Retinal pigment epithelial cell (primary cell): Measurements from ENCODE around the gene NHLRC4.

Experiments
- DNase-seq: peaks from one replicate; pipeline ENCODE4 v3.0.0-alpha.2; 2010; ENCODE audit warnings: low read depth
- H3K4me3 ChIP-seq: 2 replicates; pipeline ENCODE4 v1.5.1; 2011; ENCODE audit warnings: mild to moderate bottlenecking, low read length, control low read depth, moderate library complexity
- TF ChIP-seq, protein P1 (sequence below): conservative IDR thresholded peaks from 2 replicates; pipeline ENCODE4 v1.5.1; 2011; ENCODE audit warnings: low read depth, low read length, control low read depth, inconsistent platforms

Gene NHLRC4

DNA sequence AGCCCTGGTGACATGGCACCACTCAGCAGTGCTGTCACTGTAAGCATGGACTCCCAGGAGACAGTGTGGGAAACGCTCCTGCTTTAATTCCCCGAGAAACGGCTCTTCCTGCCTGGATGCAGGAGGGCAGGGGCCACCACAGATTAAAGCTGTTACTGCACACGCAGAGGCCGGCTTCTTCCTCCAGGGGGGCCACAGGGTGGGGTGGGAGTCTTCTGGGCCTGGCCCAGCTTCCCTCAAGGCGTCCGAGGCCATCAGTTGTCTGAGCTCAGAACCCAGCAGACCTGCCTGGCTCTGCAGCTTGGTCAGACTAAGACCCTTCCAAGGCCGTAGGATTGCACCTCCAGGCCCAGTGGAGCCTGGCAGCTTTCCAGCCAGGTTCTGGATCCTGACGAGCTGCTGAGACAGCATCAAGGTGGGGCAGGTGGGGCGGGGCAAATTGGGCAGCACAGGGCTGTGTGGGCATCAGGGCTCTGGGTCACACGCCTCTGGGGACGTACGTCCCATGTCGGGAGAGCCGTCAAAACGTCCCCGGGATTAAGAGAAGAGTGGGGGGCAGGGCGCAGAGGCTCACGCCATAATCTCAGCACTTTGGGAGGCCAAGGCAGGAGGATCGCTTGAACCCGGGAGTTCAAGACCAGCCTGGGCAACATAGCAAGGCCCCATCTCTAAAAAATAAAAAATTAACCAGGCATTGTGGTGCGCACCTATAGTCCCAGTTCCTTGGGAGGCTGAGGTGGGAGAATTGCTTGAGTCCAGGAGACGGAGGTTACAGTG, 44.3 kb upstream of the NHLRC4 start:
- TF ChIP-seq, protein P1, sequence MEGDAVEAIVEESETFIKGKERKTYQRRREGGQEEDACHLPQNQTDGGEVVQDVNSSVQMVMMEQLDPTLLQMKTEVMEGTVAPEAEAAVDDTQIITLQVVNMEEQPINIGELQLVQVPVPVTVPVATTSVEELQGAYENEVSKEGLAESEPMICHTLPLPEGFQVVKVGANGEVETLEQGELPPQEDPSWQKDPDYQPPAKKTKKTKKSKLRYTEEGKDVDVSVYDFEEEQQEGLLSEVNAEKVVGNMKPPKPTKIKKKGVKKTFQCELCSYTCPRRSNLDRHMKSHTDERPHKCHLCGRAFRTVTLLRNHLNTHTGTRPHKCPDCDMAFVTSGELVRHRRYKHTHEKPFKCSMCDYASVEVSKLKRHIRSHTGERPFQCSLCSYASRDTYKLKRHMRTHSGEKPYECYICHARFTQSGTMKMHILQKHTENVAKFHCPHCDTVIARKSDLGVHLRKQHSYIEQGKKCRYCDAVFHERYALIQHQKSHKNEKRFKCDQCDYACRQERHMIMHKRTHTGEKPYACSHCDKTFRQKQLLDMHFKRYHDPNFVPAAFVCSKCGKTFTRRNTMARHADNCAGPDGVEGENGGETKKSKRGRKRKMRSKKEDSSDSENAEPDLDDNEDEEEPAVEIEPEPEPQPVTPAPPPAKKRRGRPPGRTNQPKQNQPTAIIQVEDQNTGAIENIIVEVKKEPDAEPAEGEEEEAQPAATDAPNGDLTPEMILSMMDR: no peak
- H3K4me3 ChIP-seq: no peak overlapping the region
- DNase-seq: no peak

DNA sequence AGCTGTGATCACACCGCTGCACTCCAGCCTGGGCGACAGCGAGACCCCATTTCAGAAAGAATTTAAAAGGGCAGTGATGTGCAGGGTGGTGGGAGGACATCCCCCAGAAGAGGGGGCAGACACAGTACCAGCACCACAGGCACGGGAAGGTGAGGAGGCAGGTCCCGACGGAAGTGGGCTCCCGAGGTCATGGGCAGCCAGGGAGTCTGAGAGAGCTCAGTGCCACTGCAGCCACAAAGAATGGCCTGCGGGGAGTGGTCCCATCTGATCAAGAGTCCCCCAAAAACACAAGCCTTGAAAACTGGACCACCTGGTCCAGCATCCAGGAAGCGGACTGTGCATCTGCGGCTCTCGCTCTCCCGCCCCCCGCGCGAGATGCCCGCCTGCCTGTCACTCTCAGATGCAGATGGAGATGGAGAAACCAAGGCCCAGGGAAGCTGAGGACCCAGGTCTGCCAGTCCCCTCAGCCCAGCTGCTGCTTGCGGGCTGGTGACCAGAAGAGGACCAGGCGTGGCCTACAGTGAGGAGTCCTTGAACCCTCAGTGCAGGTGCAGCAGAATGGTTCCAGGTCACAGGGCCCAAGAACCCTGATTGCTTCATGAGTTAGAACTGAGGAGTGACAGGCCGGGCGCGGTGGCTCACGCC, 43.6 kb upstream of the NHLRC4 start:
- TF ChIP-seq, protein P1: no peak
- DNase-seq: no peak
- H3K4me3 ChIP-seq: no peak overlapping the region

DNA sequence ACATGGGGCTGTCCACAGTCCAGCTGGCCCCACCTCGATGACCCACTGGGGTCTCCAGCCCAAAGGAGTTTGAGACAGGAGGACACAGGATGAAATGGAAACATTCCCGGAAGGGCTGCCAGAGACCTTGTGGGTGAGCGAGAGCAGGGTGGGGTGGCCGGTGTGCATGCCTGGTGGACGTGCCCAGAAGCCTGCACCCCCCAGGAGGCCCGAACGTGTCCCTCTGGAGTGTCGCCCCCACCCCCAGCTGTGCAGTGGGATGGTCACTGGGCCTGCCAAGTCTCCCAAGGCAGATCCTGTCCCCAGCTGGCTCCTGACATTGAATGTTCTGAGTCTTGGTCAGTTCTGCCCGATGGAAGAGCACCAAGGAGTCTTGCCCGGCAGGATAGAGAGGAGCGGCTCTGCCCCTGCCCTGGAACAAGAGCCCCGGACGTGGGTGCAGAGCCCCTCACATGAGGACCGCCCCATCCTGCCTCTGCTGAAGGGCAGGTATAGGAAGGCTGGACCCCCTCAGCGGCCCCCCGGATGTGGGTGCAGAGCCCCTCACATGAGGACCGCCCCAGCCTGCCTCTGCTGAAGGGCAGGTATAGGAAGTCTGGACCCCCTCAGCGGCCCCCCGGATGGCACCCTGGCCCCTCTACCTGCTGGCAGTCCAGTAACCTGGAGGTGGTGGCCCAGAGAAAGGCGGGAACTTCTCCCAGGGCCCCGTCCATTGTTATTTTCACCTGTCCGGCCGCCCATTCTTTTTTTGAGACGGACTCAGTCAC, 42.3 kb upstream of the NHLRC4 start:
- no peak for DNase-seq
- H3K4me3 ChIP-seq: no peak overlapping the region
- TF ChIP-seq, protein P1: no peak

DNA sequence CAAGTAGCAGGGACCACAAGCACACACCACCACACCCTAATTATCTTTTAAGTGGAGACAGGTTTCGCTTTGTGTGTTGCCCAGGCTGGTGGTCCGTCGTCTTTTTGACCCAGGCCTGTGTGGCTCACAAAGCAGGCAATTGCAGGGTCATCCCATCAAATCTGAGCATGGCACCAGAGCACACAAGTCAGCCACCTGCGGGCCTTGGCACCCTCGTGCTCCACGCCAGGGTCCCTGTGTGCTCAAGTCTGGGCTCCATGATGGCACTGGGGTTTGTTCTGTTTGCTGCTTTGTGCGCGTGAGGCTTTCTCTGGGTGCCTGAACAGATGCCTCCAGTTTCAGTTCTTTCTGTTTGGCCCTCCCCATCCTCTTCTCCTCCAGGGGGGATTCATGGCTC, 41.7 kb upstream of the NHLRC4 start:
- TF ChIP-seq, protein P1: no peak
- no peak overlapping the region for H3K4me3 ChIP-seq
- DNase-seq: no peak

DNA sequence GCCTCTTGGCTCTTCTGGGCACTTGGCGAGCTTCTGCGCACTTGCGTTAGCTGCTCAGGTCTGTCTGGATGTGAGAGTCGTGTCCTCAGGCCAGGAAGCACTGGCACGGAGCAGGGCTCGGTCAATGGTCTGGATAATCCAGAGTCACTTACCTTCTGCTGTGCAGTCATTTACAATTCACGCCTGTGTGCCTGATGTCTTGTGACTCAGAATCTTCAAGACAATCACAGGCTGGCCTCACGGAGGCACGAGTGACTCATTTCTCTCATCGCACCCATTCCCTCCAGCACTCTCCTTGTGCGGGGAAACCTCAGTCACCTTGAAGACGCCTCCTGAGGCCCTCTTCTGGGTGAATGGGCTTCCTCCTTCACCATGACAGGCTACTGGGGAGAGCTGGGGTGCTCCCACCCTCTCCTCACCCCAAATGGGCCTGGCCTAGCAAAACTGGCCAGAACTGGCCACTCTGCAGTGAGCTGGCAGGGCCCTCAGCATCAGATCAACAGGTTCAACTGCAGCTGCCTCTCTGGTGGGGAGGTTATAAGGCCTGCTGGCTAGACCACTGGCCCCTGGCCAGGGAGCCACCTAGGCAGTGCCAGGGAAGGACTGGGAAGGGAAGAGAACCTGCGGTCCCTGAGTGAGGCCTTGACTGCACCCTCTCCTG, 41.2 kb upstream of the NHLRC4 start:
- peak; percentile 72 for DNase-seq
- H3K4me3 ChIP-seq: peak overlapping the region; percentile 62
- TF ChIP-seq, protein P1: no peak

DNA sequence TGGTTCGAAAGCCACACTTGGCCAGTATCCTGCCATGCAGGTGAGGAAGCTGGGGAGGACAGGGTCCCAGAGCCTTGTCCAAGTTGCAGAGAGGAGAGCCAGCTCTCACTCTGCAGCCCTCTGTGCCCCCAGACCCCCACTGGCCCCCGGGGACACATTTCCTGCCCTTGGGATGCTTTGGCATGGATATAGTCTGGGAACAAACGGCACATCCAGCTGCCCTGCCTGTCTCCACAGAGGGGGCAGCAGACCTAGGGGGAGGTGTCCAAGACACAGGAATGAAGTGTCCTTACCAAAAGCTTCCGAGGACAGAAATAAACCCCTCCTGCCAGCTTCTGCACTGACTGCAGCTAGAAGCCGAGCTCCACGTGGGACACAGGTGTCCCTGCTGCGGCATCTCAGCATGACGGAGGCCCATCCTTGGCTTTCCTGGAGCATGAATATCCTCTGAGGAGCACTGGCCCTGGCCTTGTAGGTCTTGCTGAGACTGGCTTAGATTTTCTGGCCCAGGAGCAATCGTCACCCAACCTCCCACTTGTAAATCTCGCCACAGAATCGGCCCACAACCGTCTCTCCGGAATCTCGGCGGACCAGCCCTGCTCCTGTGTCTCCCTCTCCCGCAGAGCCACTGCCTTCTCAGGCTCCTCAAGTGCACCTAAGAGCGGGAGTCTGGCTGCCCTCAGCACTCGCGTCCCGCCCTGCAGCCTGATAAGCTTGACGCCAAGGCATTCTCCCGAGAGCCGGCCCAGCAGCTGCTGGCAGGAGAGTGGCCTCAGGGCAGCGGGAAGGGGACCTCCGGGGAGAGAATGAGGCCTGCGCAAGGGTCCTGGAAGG, 40.4 kb upstream of the NHLRC4 start:
- TF ChIP-seq, protein P1: no peak
- peak; percentile 23 for DNase-seq
- H3K4me3 ChIP-seq: peak overlapping the region; percentile 62
